ENCODE results near the gene GPLD1.

GRCh38 chr6:24396824-24397223, 92.6 kb downstream of the GPLD1 start:
- TF ChIP-seq CTCF (IDR thresholded peaks at IDR 0.05), result no peak
- TF ChIP-seq POLR2A (IDR thresholded peaks at IDR 0.05), result no peak

Data from vagina (tissue), 2 donors.